Cardiac fibroblast (primary cell): ENCODE data around the gene DIDO1.

Experiments used
- DNase-seq, 2 donors: peaks; one replicate each; pipeline versions ENCODE4 v3.0.0 to v3.0.0-alpha.2; 2010; ENCODE audit warnings: low read depth in 2 of 2
- H3K4me3 ChIP-seq, 2 donors: replicated peaks in 1 of 2; 1 replicate in 1 of 2; 2 replicates in 1 of 2; pipeline ENCODE4 v1.5.1; 2011; ENCODE audit warnings: low read depth in 2 of 2, low read length in 2 of 2, mild to moderate bottlenecking in 2 of 2, moderate library complexity in 1 of 2
- TF ChIP-seq, protein P1 (sequence below): IDR thresholded peaks from one replicate; pipeline ENCODE4 v1.5.1; 2011; ENCODE audit warnings: low read depth, mild to moderate bottlenecking, low read length, inconsistent platforms

The DIDO1 gene

GRCh38 chr20:62921119-62921687 lies 5.1 kb downstream of the DIDO1 start:
- TF ChIP-seq, protein P1, sequence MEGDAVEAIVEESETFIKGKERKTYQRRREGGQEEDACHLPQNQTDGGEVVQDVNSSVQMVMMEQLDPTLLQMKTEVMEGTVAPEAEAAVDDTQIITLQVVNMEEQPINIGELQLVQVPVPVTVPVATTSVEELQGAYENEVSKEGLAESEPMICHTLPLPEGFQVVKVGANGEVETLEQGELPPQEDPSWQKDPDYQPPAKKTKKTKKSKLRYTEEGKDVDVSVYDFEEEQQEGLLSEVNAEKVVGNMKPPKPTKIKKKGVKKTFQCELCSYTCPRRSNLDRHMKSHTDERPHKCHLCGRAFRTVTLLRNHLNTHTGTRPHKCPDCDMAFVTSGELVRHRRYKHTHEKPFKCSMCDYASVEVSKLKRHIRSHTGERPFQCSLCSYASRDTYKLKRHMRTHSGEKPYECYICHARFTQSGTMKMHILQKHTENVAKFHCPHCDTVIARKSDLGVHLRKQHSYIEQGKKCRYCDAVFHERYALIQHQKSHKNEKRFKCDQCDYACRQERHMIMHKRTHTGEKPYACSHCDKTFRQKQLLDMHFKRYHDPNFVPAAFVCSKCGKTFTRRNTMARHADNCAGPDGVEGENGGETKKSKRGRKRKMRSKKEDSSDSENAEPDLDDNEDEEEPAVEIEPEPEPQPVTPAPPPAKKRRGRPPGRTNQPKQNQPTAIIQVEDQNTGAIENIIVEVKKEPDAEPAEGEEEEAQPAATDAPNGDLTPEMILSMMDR = peak; percentile 67
- no peak overlapping the region for H3K4me3 ChIP-seq
- DNase-seq = peak; percentile 60 to 66

GRCh38 chr20:62920039-62920645 lies 6.2 kb downstream of the DIDO1 start:
- H3K4me3 ChIP-seq = no peak overlapping the region
- TF ChIP-seq, protein P1 = no peak
- no peak for DNase-seq

DNA sequence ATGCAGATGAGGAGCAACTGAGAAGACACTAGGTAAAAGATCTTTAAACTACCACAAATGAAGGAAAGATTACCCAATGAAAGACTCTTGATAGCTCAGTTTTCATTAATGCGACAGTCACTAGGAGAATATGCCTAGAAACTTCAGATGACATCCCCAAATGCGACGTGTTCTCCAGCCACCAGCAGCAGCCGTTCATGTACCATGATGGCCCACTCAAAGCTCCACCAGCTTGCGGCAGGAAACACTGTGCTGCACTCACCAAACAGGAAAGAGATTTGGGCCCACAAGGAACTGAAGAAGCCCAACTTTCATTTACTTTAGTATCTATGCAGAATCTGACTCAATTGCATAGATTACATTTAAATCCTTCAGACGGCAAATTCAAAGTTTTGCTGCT lies 7.5 kb downstream of the DIDO1 start:
- TF ChIP-seq, protein P1 = no peak
- no peak for DNase-seq
- H3K4me3 ChIP-seq = no peak overlapping the region

- TF ChIP-seq, protein P1 = no peak
- no peak for DNase-seq
- no peak overlapping the region for H3K4me3 ChIP-seq
Observed at GRCh38 chr20:62918147-62918546, 8.2 kb downstream of the DIDO1 start.

DNA sequence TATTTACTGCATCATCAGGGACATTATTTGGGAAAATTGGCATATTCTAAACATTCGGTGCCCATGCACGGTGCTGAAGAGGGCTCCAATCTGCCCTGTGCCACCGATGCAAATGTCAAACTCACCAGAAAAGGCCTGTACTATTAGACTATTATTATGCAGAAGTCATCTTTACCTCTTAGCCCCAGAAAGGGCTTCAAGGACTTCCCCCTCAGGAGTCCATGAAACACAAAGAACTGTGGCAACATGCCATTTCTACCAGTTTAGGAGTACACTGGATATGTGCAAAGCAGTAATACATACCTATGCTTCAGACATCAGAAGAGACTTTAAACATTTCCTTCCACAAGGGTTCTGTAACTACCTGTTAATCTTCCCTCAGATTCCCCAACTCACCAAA lies 8.6 kb downstream of the DIDO1 start:
- H3K4me3 ChIP-seq = no peak overlapping the region
- no peak for DNase-seq
- TF ChIP-seq, protein P1 = no peak

GRCh38 chr20:62916703-62917476 lies 9.4 kb downstream of the DIDO1 start:
- no peak overlapping the region for H3K4me3 ChIP-seq
- DNase-seq = no peak

More at GRCh38 chr20:62916703-62917476, 9.4 kb downstream of the DIDO1 start:
- TF ChIP-seq, protein P1 = no peak
